AG09309 (cell line): Measurements from ENCODE around the gene CARM1.

Experiments
- DNase-seq: peaks from one replicate; pipeline ENCODE4 v3.0.0-alpha.2; 2010; ENCODE audit warnings: low read depth
- H3K4me3 ChIP-seq: 2 replicates; pipeline ENCODE4 v1.5.1; 2011; ENCODE audit warnings: mild to moderate bottlenecking, low read depth, low read length, moderate library complexity; ENCODE audit not compliant: control insufficient read depth
- CTCF ChIP-seq: IDR thresholded peaks from 2 replicates; pipeline ENCODE4 v1.5.1; 2011; ENCODE audit warnings: mild to moderate bottlenecking, low read depth, low read length, inconsistent platforms; ENCODE audit not compliant: insufficient read depth, control insufficient read depth; ENCODE audit errors: missing control alignments

CARM1 gene

GRCh38 chr19:10858204-10858828 is 13.0 kb upstream of the CARM1 start:
- H3K4me3 ChIP-seq, result no peak overlapping the region
- peak; percentile 83 for TF ChIP-seq CTCF
- no peak for DNase-seq

DNA sequence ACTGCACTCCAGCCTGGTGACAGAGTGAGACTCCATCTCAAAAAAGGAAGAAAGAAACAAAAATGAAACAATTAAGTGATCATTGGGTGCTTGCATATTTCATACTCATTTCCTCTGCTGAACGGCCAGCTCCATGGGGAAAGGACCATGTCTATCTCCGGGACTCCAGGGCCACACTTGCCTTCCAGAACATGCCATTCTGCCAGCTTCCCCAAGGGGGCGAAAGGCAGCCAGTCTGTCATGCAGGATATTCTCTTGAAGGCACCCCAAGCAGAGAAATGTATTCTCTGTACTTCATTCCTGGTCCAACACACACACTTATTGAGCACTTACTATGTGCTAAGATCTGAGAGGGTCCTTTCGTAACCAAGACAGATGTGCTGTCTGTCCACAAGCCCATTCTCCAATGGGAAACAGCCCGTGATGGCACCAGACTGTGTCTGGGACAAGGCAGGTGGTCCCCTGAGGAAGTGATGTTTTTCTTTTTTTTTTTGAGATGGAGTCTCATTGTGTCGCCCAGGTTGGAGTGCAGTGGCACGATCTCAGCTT is 10.2 kb upstream of the CARM1 start:
- peak; percentile 61 for TF ChIP-seq CTCF
- no peak for DNase-seq
- H3K4me3 ChIP-seq, result no peak overlapping the region

- no peak overlapping the region for H3K4me3 ChIP-seq
- DNase-seq, result no peak
- no peak for TF ChIP-seq CTCF
These were observed 8.7 kb upstream of the CARM1 start for GRCh38 chr19:10862561-10863106.

- no peak for DNase-seq
- no peak overlapping the region for H3K4me3 ChIP-seq
- no peak for TF ChIP-seq CTCF
These were observed 8.1 kb upstream of the CARM1 start for GRCh38 chr19:10863107-10863717.

DNA sequence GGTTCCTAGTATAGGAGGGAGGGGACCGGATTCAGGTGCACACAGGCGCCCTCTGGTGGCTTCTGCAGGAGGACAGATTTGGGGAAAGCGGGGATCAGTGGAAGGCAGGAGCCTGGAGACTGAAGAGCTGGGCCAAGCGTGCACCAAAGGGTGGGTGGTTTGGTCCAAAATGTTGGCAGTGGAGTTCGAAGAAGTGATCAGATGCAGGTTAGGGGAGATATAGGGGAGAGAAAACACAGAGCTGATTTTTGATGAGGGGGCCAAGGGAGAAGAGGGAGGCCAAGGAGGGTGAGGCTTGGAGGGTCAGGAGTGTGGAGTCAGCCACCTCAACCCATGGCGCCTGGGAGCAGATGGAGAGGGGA is 6.8 kb upstream of the CARM1 start:
- DNase-seq, result no peak
- peak; percentile 97 for TF ChIP-seq CTCF
- no peak overlapping the region for H3K4me3 ChIP-seq

GRCh38 chr19:10866495-10866894 is 4.9 kb upstream of the CARM1 start:
- no peak for DNase-seq
- TF ChIP-seq CTCF, result no peak
- no peak overlapping the region for H3K4me3 ChIP-seq
